Muscle layer of colon (tissue), 2 donors: Measurements from ENCODE around the gene NAGLU.
A peak's percentile ranks its signal among the peaks of the same experiment; 100 is the strongest.

Source experiments
- H3K27ac ChIP-seq: one replicate; pipeline ENCODE4 v1.7.0; 2013; ENCODE audit warnings: low read depth, mild to moderate bottlenecking, low read length, moderate library complexity
- H3K27me3 ChIP-seq, 2 donors: one replicate each; pipeline ENCODE4 v1.7.0; 2013; ENCODE audit warnings: low read length in 2 of 2, mild to moderate bottlenecking in 2 of 2; ENCODE audit not compliant: insufficient read depth in 2 of 2, control insufficient read depth in 1 of 2
- H3K36me3 ChIP-seq: one replicate; pipeline ENCODE4 v1.7.0; 2013; ENCODE audit warnings: mild to moderate bottlenecking, low read length; ENCODE audit not compliant: insufficient read depth
- H3K4me1 ChIP-seq: one replicate; pipeline ENCODE4 v1.7.0; 2013; ENCODE audit warnings: mild to moderate bottlenecking, low read length; ENCODE audit not compliant: insufficient read depth
- H3K4me3 ChIP-seq, 2 donors: one replicate each; pipeline ENCODE4 v1.7.0; 2013; ENCODE audit warnings: low read length in 2 of 2, low read depth in 1 of 2, mild to moderate bottlenecking in 1 of 2, moderate library complexity in 1 of 2
- H3K9ac ChIP-seq: one replicate; pipeline ENCODE4 v1.7.0; 2013; ENCODE audit warnings: low read length
- H3K9me3 ChIP-seq: one replicate; pipeline ENCODE4 v1.7.0; 2013; ENCODE audit warnings: mild to moderate bottlenecking, low read length
- donor health status: abdominal sarcoma.
- donor health status: Adenocarcinoma of cecum.

The NAGLU gene

DNA sequence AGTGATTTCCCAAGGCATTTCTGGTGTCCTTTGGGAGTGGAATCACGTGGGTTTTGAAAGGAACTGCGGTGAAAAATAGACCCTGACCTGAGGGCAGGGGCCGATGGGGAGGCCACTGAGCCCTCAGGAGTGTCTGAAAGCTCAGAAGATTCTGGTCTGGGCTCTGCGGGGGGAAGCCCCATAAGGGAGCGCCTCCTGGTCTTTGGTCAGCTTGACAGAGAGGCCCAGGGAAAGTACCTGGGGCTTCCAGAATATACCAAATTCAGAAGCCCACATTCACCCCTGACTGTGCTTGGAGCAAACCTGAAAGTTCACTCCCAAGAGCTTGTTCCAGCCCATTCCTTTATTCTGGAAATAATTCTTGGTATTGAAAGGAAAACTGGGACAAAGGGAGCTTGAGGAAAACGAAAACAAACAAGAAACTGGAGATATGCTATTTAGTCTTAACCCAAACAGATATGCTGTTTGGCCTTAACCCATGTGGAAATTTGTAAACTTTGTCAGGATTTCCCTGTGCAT lies 23.2 kb upstream of the NAGLU start:
- Histone ChIP-seq H3K9me3 (no peaks in the 10 kb centered on the region), H3K9ac (no peak overlapping the region), H3K27me3 (no peaks in the 10 kb centered on the region), H3K27ac (no peak overlapping the region), H3K4me1 (peaks cover 16% of the 10 kb centered on the region), H3K36me3 (peaks cover 50% of the 10 kb centered on the region), H3K4me3 (no peak overlapping the region)

DNA sequence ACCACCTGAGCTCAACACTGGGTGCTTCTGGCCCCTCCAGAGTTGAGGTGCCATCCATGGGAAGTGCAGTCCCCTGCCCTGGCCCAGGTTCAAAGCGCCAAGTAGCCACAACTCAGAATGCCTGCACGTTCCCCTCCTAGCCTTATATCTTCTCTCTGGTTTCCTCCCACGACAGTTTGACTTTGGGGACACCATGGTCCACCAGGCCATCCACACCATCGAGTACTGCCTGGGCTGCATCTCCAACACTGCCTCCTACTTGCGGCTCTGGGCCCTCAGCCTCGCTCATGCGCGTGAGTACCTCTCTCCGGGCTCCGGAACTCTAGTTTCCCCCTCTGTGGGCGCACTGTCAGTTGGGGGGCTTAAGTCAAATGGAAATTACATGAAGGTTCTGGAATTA lies 22.4 kb upstream of the NAGLU start:
- H3K4me3 ChIP-seq = no peak overlapping the region
- H3K36me3 ChIP-seq = peaks cover 41% of the 10 kb centered on the region
- no peaks in the 10 kb centered on the region for H3K27me3 ChIP-seq
- H3K4me1 ChIP-seq = peaks cover 25% of the 10 kb centered on the region
- no peaks in the 10 kb centered on the region for H3K9me3 ChIP-seq
- no peak overlapping the region for H3K9ac ChIP-seq
- H3K27ac ChIP-seq = no peak overlapping the region

DNA sequence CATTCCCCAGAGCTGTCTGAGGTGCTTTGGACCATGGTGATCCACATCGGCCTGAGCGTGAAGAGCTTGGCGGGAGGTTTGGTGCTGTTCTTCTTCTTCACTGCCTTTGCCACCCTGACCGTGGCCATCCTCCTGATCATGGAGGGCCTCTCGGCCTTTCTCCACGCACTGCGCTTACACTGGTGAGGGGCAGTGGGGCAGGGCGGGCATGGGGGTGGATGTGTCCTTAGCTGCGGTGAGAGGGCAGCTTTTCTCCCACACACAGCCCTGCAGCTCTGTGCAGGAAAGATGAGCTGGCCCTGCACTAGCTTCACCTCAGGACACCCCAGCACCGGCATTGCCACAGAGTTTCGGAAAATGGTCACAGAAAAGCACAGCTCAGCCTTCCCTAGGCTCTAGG lies 21.8 kb upstream of the NAGLU start:
- Histone ChIP-seq H3K4me1 (peaks cover 31% of the 10 kb centered on the region), H3K27ac (no peak overlapping the region), H3K27me3 (no peaks in the 10 kb centered on the region), H3K9me3 (no peaks in the 10 kb centered on the region), H3K4me3 (no peak overlapping the region), H3K36me3 (peaks cover 35% of the 10 kb centered on the region), H3K9ac (no peak overlapping the region)

DNA sequence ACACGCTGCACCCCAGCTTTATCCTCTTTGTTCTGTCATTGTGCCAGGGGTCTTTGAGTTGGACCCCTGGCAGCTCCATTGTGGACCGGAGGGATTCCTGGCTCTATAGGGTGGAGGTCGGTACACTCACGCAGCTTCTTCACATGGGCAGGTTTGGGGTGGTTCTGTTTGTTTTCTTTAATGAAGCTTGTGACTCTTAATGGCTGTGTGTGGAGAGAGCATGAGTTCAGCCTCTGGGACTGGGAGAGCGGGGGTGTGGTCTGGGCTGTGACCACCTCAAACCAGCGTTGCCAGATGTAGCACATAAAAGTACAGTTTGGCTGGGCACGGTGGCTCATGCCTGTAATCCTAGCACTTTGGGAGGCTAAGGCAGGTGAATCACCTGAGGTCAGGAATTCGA lies 21.2 kb upstream of the NAGLU start:
- Histone ChIP-seq H3K27me3 (no peaks in the 10 kb centered on the region), H3K36me3 (peaks cover 29% of the 10 kb centered on the region), H3K4me3 (no peak overlapping the region), H3K9ac (no peak overlapping the region), H3K9me3 (no peaks in the 10 kb centered on the region), H3K27ac (no peak overlapping the region), H3K4me1 (peaks cover 37% of the 10 kb centered on the region)

DNA sequence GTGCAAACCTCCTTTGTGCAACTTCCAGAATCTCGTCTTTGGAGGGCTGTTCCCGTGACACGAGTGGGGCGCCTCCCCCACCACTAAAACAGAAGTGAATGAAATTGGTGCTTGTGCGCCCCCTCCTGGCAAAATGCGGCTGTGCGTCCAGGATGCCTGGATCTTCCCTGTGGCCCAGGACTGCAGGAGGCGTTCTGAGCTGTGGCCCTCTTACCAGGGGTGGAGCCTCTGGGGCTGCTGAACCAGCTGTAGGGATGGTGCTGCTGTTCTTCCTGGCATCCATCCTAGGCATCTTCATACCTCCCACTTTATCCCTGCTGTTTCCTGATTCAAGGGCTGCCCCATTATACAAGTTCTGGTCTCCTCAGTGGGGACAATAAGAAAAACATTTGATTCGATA lies 18.5 kb upstream of the NAGLU start:
- Histone ChIP-seq H3K9me3 (no peaks in the 10 kb centered on the region), H3K4me1 (peaks cover 63% of the 10 kb centered on the region), H3K9ac (no peak overlapping the region), H3K4me3 (no peak overlapping the region), H3K36me3 (peaks cover 17% of the 10 kb centered on the region), H3K27me3 (no peaks in the 10 kb centered on the region), H3K27ac (peak overlapping the region; percentile 96)

DNA sequence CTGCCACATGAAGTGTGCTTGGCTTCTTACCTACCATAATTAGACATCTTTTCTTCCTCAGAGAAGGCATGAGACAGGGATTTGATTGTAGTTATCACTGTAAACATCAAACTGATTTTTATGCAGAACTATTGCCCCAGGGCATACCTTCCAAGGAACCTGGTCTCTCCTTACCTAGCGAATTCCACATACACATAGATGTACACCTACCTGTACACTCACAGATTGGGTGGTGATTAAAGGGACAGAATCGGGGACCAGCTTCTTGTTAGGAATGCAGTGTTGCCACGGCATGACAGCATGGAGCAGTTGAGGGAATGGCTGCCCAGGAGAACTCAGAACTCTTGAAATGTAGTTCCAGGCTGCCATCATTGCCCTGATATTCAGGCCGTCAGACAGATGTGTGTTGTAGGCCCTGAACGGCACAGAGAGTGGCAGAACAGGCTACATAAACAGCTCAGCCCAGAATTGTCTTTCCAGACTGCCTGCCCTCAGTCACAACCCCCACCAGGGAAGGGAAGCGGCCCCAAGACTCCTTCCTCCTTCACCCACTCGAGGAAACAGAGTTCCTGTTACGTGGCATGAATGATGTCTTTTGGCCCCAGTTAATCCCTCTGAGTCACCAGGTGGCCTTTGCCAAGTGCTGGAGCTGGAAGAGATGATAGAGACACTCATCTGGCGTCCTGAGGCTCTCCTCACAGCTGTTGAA lies 17.8 kb upstream of the NAGLU start:
- Histone ChIP-seq H3K27ac (peak overlapping the region; percentile 96), H3K4me1 (peaks cover 70% of the 10 kb centered on the region), H3K9ac (peak overlapping the region; percentile 35), H3K36me3 (peaks cover 17% of the 10 kb centered on the region), H3K4me3 (no peak overlapping the region), H3K27me3 (no peaks in the 10 kb centered on the region), H3K9me3 (no peaks in the 10 kb centered on the region)

DNA sequence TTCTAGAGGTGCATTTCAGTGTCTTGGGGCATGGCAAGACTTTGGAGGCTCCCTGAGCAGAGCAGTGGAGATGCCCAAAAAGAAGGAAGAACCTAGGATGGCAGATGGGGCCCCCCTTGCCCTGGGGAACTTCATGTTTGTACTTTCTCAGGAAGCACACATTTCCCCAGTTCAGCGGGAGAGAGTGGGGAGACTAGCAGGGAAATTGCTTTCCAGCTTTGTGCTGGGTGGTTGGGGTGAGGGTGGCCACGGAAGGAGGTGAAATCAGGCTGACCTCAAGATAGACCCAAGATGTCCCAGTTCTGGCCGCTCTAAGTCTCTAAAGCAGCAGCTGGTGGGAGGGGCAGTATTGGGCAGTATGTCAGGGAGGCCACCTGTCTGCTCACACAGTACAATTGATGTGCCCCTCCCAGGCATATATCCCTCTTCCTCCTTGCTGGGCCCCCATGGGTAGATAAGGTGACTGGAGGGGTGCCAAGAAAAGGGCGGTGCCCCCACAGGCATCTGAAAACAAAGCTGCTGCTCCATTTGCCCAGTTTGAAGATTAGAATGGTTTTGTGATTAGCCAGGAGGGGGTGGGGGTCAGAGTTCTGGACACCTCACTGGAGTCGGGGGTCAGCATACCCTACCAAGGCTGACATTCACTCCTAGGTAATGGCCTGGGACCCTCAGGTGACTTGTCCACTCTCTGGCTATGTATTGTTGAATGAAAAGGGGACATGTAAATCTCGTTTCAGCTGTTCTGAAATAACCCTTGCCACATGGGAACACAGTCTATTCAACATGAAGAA lies 17.1 kb upstream of the NAGLU start:
- Histone ChIP-seq H3K36me3 (peaks cover 14% of the 10 kb centered on the region), H3K9ac (peak overlapping the region; percentile 21), H3K4me1 (peaks cover 73% of the 10 kb centered on the region), H3K4me3 (peak overlapping the region in 1 of 2 donors; percentile 22), H3K9me3 (no peaks in the 10 kb centered on the region), H3K27me3 (no peaks in the 10 kb centered on the region), H3K27ac (peak overlapping the region; percentile 96)

GRCh38 chr17:42519546-42520491 lies 16.2 kb upstream of the NAGLU start:
- Histone ChIP-seq H3K4me1 (peaks cover 73% of the 10 kb centered on the region), H3K36me3 (peaks cover 5% of the 10 kb centered on the region), H3K27ac (peak overlapping the region; percentile 96), H3K9ac (peak overlapping the region; percentile 21), H3K27me3 (no peaks in the 10 kb centered on the region), H3K4me3 (peak overlapping the region in 1 of 2 donors; percentile 22), H3K9me3 (no peaks in the 10 kb centered on the region)

DNA sequence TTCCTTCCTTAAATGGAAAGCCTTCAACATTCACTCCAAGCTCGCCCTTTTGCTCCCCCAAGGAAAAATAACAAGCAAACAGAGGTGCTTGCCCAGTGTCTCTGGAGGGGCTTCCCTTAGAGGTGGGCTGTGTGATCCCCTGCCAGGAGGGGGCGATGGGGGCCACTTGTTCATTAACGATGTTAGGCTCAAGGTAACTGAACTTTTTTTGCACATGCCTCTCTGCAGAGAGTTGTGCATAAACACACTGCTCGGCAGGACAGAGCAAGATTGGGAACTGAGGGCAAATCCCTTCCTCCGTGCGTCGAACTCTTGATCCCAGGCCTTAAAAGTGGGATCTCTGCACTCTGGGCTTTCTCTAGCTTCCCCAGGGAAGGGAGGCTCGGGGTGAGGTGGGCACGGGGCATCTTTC lies 15.5 kb upstream of the NAGLU start:
- Histone ChIP-seq H3K9ac (peak overlapping the region; percentile 21), H3K27ac (peak overlapping the region; percentile 96), H3K27me3 (no peaks in the 10 kb centered on the region), H3K4me1 (peaks cover 73% of the 10 kb centered on the region), H3K9me3 (no peaks in the 10 kb centered on the region), H3K36me3 (peaks cover 4% of the 10 kb centered on the region), H3K4me3 (no peak overlapping the region)

GRCh38 chr17:42521036-42521435 lies 15.0 kb upstream of the NAGLU start:
- Histone ChIP-seq H3K9me3 (no peaks in the 10 kb centered on the region), H3K27ac (peak overlapping the region; percentile 96), H3K36me3 (peaks cover 4% of the 10 kb centered on the region), H3K4me1 (peaks cover 73% of the 10 kb centered on the region), H3K4me3 (peak overlapping the region in 1 of 2 donors; percentile 21), H3K27me3 (no peaks in the 10 kb centered on the region), H3K9ac (peak overlapping the region; percentile 21)
